NCI-H446 (cell line): Measurements from ENCODE around the gene RAB5B.
"Not testable (repeated sequence)": the region's sequence is repeated elsewhere in the genome, so short reads cannot be mapped to it uniquely, and the experiment has no call there.

Source experiments
- DNase-seq, 2 experiments: peaks; one replicate each; lab custom pipeline; 2025; lab: John Stamatoyannopoulos, UW

The RAB5B gene

GRCh38 chr12:55940065-55940732 is 33.7 kb upstream of the RAB5B start:
- DNase-seq = peak; percentile 62 to 77

GRCh38 chr12:55942055-55942454 is 31.8 kb upstream of the RAB5B start:
- DNase-seq = no peak

- DNase-seq = no peak
These were observed 31.2 kb upstream of the RAB5B start for GRCh38 chr12:55942577-55943136.

- DNase-seq = no peak
These were observed 27.3 kb upstream of the RAB5B start for GRCh38 chr12:55946553-55946952.

GRCh38 chr12:55955344-55955743 is 18.5 kb upstream of the RAB5B start:
- no peak for DNase-seq

GRCh38 chr12:55955800-55956508 is 17.9 kb upstream of the RAB5B start:
- DNase-seq = no peak

GRCh38 chr12:55957106-55957859 is 16.6 kb upstream of the RAB5B start:
- no peak for DNase-seq

- no peak for DNase-seq
These were observed 10.1 kb upstream of the RAB5B start for GRCh38 chr12:55963760-55964159.

GRCh38 chr12:55965240-55965639 is 8.6 kb upstream of the RAB5B start:
- DNase-seq = no peak

GRCh38 chr12:55965941-55966407 is 7.9 kb upstream of the RAB5B start, which contains the start of gene PMEL:
Gene PMEL, minus strand, starts transcription at chr12:55966042. Its CDS starts 31 bp downstream, at chr12:55966011.
- no peak for DNase-seq

GRCh38 chr12:55966408-55967281 is 7.2 kb upstream of the RAB5B start, which contains the start of gene CDK2:
Gene CDK2, plus strand, starts transcription at chr12:55966830. Its CDS starts 179 bp downstream, at chr12:55967009.
- peak; percentile 57 to 84 for DNase-seq

GRCh38 chr12:55969356-55969755 is 4.5 kb upstream of the RAB5B start:
- no peak for DNase-seq

GRCh38 chr12:55970775-55971174 is 3.1 kb upstream of the RAB5B start:
- DNase-seq = no peak

- DNase-seq = no peak
These were observed 1.8 kb upstream of the RAB5B start for GRCh38 chr12:55972042-55972441.

GRCh38 chr12:55972456-55972855 is 1.4 kb upstream of the RAB5B start:
- no peak for DNase-seq

GRCh38 chr12:55972911-55973598 is 823 bp upstream of the RAB5B start:
- no peak for DNase-seq

- DNase-seq = peak; percentile 22 to 34
These were observed 441 bp downstream of the RAB5B start for GRCh38 chr12:55974308-55974730.

- DNase-seq = no peak
These were observed 4.5 kb downstream of the RAB5B start for GRCh38 chr12:55978393-55978792.

GRCh38 chr12:55979069-55979468 is 5.2 kb downstream of the RAB5B start:
- DNase-seq = no peak

- DNase-seq = not testable (repeated sequence)
These were observed 8.0 kb downstream of the RAB5B start for GRCh38 chr12:55981882-55982281.
